ENCODE results near the gene CIDEB. TPM values are rescaled to one million over a fixed set of nuclear protein-coding genes. Genes with fewer than 3 reads are reported as not detected.

CIDEB gene
- total RNA-seq, 1 experiment from 2014 or later: 0.22 TPM

- no peak for TF ChIP-seq REST (IDR thresholded peaks at IDR 0.05; ENCODE audit: low read depth)
- no peak for TF ChIP-seq EGR1 (IDR thresholded peaks at IDR 0.05; ENCODE audit: low read depth)
- no peak for TF ChIP-seq CBX3 (IDR thresholded peaks at IDR 0.05; ENCODE audit: low read depth)
- no peak for TF ChIP-seq TCF7L2 (IDR thresholded peaks at IDR 0.05; ENCODE audit: borderline replicate concordance, extremely low read depth, insufficient read depth, insufficient read length)
- TF ChIP-seq CTCF (IDR thresholded peaks at IDR 0.05 in 2 of 3, conservative IDR thresholded peaks at IDR 0.05 in 1 of 3; ENCODE audit: borderline replicate concordance in 1 of 3, insufficient read depth in 1 of 3, low read depth in 2 of 3, low read length in 2 of 3): no peak
- no peak for TF ChIP-seq ZBTB33 (IDR thresholded peaks at IDR 0.05; ENCODE audit: extremely low read depth, insufficient replicate concordance, low read length)
- TF ChIP-seq MAX (IDR thresholded peaks at IDR 0.05): no peak
- no peak for TF ChIP-seq SRF (IDR thresholded peaks at IDR 0.05; ENCODE audit: low read depth)
- no peak for TF ChIP-seq YY1 (IDR thresholded peaks at IDR 0.05; ENCODE audit: extremely low read depth, insufficient replicate concordance, low read depth, low read length)
- TF ChIP-seq ELF1 (IDR thresholded peaks at IDR 0.05; ENCODE audit: borderline replicate concordance, low read depth): no peak
- no peak for TF ChIP-seq ZFX (IDR thresholded peaks at IDR 0.05)
- no peak for TF ChIP-seq ATF3 (IDR thresholded peaks at IDR 0.05)
- TF ChIP-seq JUND (IDR thresholded peaks at IDR 0.05): no peak
- CTCF ChIA-PET: interaction anchor here (1.0 to 1.1 kb wide), 2 partner anchors 13 to 50 kb away, joined by 3 read pairs; partner anchors contain the start of genes CIDEB and RABGGTA
- ATAC-seq: no peak
Observed at GRCh38 chr14:24258119-24258518, 49.7 kb downstream of the CIDEB start.

More at GRCh38 chr14:24258119-24258518, 49.7 kb downstream of the CIDEB start:
- no peaks in the 10 kb centered on the region for H3K27me3 ChIP-seq (ENCODE audit: insufficient read depth, low read length)
- RAD21 ChIA-PET (ENCODE audit: low non-redundant PET in 1 of 2, low total read pairs in 2 of 2, uncharacterized antibody in 2 of 2, unreplicated experiment in 2 of 2): no interaction called here
- DNase-seq (ENCODE audit: low read depth, low spot score): no peak
- no peak overlapping the region for H3K9ac ChIP-seq (ENCODE audit: low read length)
- H4K20me1 ChIP-seq (ENCODE audit: insufficient read depth): no peaks in the 10 kb centered on the region
- H3K4me3 ChIP-seq (replicated peaks in 1 of 2; ENCODE audit: low read depth in 1 of 2, low read length in 2 of 2): no peak overlapping the region
- H3K9me3 ChIP-seq (ENCODE audit: control insufficient read depth in 1 of 2, insufficient read depth in 1 of 2, low read depth in 1 of 2, low read length in 2 of 2): no peaks in the 10 kb centered on the region
- no peak overlapping the region for H3K27ac ChIP-seq (ENCODE audit: low read depth, low read length)
- intact Hi-C loops (cut with micrococcal nuclease): no loop called here
- no peaks in the 10 kb centered on the region for H3K79me2 ChIP-seq (ENCODE audit: insufficient read depth, low read length)
- H3K4me1 ChIP-seq (ENCODE audit: control insufficient read depth in 1 of 2, insufficient read depth in 2 of 2, low read length in 2 of 2): peaks cover 10 to 14% of the 10 kb centered on the region in 2 experiments
- no peaks in the 10 kb centered on the region for H3K9me2 ChIP-seq (ENCODE audit: insufficient read depth)
- no peak overlapping the region for H2AFZ ChIP-seq (ENCODE audit: low read depth, low read length, poor library complexity, severe bottlenecking)
- no peaks in the 10 kb centered on the region; a peak in 1 of 4 replicates for H3K36me3 ChIP-seq (ENCODE audit: control insufficient read depth in 1 of 2, insufficient read depth in 2 of 2, low read length in 2 of 2)
- H3K4me2 ChIP-seq (ENCODE audit: low read length): no peak overlapping the region
- BruUV-seq (replicated peaks): no TSS peak
- POLR2A ChIA-PET: no interaction called here

All from HCT116 (cell line).